ENCODE measurements around the gene IQSEC1.

- TF ChIP-seq CTCF (IDR thresholded peaks at IDR 0.05; ENCODE audit: insufficient read depth, low read length, poor library complexity, severe bottlenecking): no peak
- no peak for TF ChIP-seq EZH2phosphoT487 (conservative IDR thresholded peaks at IDR 0.05; ENCODE audit: low read length)
Measured at GRCh38 chr3:12935861-12936830, 137.1 kb downstream of the IQSEC1 start.
